Left lung (tissue), 10 donors: ENCODE measurements around the gene GRIK2. TPM values are rescaled to one million over a fixed set of nuclear protein-coding genes. Genes with fewer than 3 reads are reported as not detected.

Experiments used
- ATAC-seq: fragments of 200-7000 bp; cut with Tn5 transposase; one replicate; pipeline ENCODE4 v1.9.1; 2020; ENCODE audit warnings: moderate library complexity
- DNase-seq, 4 donors: peaks; one replicate each; pipeline ENCODE4 v3.0.0-alpha.2; 2013 to 2020
- H3K27ac ChIP-seq, 2 donors: fragments of 200-600 bp; sonication (generic) in 1 of 2; one replicate each; pipeline versions ENCODE4 v1.5.0 to v1.8.0; 2020 to 2021
- H3K27me3 ChIP-seq, 2 donors: fragments of 200-600 bp; sonication (generic) in 1 of 2; one replicate each; pipeline versions ENCODE4 v1.5.0 to v1.8.0; 2020 to 2021
- H3K36me3 ChIP-seq, 2 donors: fragments of 200-600 bp; sonication (generic) in 1 of 2; one replicate each; pipeline versions ENCODE4 v1.5.0 to v1.8.0; 2020 to 2021
- H3K4me1 ChIP-seq, 2 donors: fragments of 200-600 bp; one replicate each; pipeline ENCODE4 v1.8.0; 2021
- H3K4me3 ChIP-seq, 2 donors: fragments of 200-600 bp; sonication (generic) in 1 of 2; one replicate each; pipeline versions ENCODE4 v1.5.0 to v1.8.0; 2020 to 2021; ENCODE audit warnings: mild to moderate bottlenecking in 1 of 2
- H3K9me3 ChIP-seq, 2 donors: fragments of 200-600 bp; sonication (generic) in 1 of 2; one replicate each; pipeline versions ENCODE4 v1.5.0 to v1.8.0; 2020 to 2021
- intact Hi-C, 2 donors: fragments of 100-400 bp; cut with DNase I; formaldehyde crosslinking; loops; one replicate each; pipeline versions ENCODE4 v1.11.2 to v1.14.2; 2022
- polyA plus RNA-seq, 6 donors: library from polyadenylated mRNA; unstranded; fragments of 120-200 nt; gene quantifications; one replicate each; pipeline ENCODE4 v1.2.1, GENCODE V29; 2013; ENCODE audit not compliant: insufficient read length in 6 of 6
- total RNA-seq, 2 donors: library from RNA; stranded (reverse); fragmentation: NEBNext Ultra II Directional; extraction: Animal tissue kit (Norgen Biotek cat#: 25700); gene quantifications; one replicate each; pipeline ENCODE4 v1.2.1, GENCODE V29; 2021
- TF ChIP-seq, protein P1 (sequence below), 2 donors: fragments of 200-600 bp; sonication (generic) in 1 of 2; IDR thresholded peaks; one replicate each; pipeline versions ENCODE4 v1.5.0 to v1.8.0; 2021; ENCODE audit warnings: antibody characterized with exemption in 2 of 2
- donor health status: DM: no; HTN: yes; CAD: no.
- donor health status: DM: no; HTN: no; CAD: no.

Gene GRIK2
- total and polyA plus RNA-seq, 8 donors, result 0.24 to 0.98 (median 0.67) TPM

GRCh38 chr6:101853231-101854085 is 459.9 kb downstream of the GRIK2 start:
- TF ChIP-seq, protein P1, sequence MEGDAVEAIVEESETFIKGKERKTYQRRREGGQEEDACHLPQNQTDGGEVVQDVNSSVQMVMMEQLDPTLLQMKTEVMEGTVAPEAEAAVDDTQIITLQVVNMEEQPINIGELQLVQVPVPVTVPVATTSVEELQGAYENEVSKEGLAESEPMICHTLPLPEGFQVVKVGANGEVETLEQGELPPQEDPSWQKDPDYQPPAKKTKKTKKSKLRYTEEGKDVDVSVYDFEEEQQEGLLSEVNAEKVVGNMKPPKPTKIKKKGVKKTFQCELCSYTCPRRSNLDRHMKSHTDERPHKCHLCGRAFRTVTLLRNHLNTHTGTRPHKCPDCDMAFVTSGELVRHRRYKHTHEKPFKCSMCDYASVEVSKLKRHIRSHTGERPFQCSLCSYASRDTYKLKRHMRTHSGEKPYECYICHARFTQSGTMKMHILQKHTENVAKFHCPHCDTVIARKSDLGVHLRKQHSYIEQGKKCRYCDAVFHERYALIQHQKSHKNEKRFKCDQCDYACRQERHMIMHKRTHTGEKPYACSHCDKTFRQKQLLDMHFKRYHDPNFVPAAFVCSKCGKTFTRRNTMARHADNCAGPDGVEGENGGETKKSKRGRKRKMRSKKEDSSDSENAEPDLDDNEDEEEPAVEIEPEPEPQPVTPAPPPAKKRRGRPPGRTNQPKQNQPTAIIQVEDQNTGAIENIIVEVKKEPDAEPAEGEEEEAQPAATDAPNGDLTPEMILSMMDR (IDR thresholded peaks at IDR 0.05), result no peak
- no peaks in the 10 kb centered on the region for H3K4me1 ChIP-seq
- no peak overlapping the region for H3K27ac ChIP-seq
- DNase-seq (no peak), ATAC-seq (no peak)
- no peak overlapping the region for H3K4me3 ChIP-seq
- H3K36me3 ChIP-seq, result no peaks in the 10 kb centered on the region
- intact Hi-C loops, result no loop called here
- no peaks in the 10 kb centered on the region for H3K27me3 ChIP-seq
- no peaks in the 10 kb centered on the region for H3K9me3 ChIP-seq

- no peaks in the 10 kb centered on the region for H3K4me1 ChIP-seq
- TF ChIP-seq, protein P1 (IDR thresholded peaks at IDR 0.05), result no peak
- H3K27me3 ChIP-seq, result no peaks in the 10 kb centered on the region
- DNase-seq (no peak), ATAC-seq (no peak)
- H3K27ac ChIP-seq, result no peak overlapping the region
- H3K36me3 ChIP-seq, result no peaks in the 10 kb centered on the region
- H3K9me3 ChIP-seq, result no peaks in the 10 kb centered on the region
- intact Hi-C loops, result no loop called here
- no peak overlapping the region for H3K4me3 ChIP-seq
Measured at GRCh38 chr6:101876431-101876830, 482.9 kb downstream of the GRIK2 start.

- H3K4me3 ChIP-seq, result no peak overlapping the region
- no peaks in the 10 kb centered on the region for H3K9me3 ChIP-seq
- intact Hi-C loops, result no loop called here
- TF ChIP-seq, protein P1 (IDR thresholded peaks at IDR 0.05), result no peak
- H3K4me1 ChIP-seq, result no peaks in the 10 kb centered on the region
- H3K27ac ChIP-seq, result no peak overlapping the region
- ATAC-seq (peak; percentile 34), DNase-seq (no peak)
- H3K36me3 ChIP-seq, result no peaks in the 10 kb centered on the region
- H3K27me3 ChIP-seq, result no peaks in the 10 kb centered on the region
Measured at GRCh38 chr6:101878554-101879276, 485.2 kb downstream of the GRIK2 start.

GRCh38 chr6:101879782-101880181 is 486.3 kb downstream of the GRIK2 start:
- DNase-seq, result no peak
- no peak for ATAC-seq
- Histone ChIP-seq H3K9me3 (no peaks in the 10 kb centered on the region), H3K27me3 (no peaks in the 10 kb centered on the region), H3K4me1 (no peaks in the 10 kb centered on the region), H3K36me3 (no peaks in the 10 kb centered on the region), H3K4me3 (no peak overlapping the region), H3K27ac (no peak overlapping the region)
- intact Hi-C loops, result no loop called here
- TF ChIP-seq, protein P1 (IDR thresholded peaks at IDR 0.05), result no peak

- no peaks in the 10 kb centered on the region for H3K4me1 ChIP-seq
- no peaks in the 10 kb centered on the region for H3K27me3 ChIP-seq
- no peak overlapping the region for H3K27ac ChIP-seq
- no peak overlapping the region for H3K4me3 ChIP-seq
- DNase-seq (no peak), ATAC-seq (no peak)
- intact Hi-C loops, result no loop called here
- H3K9me3 ChIP-seq, result no peaks in the 10 kb centered on the region
- TF ChIP-seq, protein P1 (IDR thresholded peaks at IDR 0.05), result no peak
- no peaks in the 10 kb centered on the region for H3K36me3 ChIP-seq
Measured at GRCh38 chr6:101883505-101883904, 490.0 kb downstream of the GRIK2 start.
